ENCODE measurements around the gene SH3RF2. TPM values are rescaled to one million over a fixed set of nuclear protein-coding genes. Genes with fewer than 3 reads are reported as not detected.

The SH3RF2 gene
- total and polyA plus RNA-seq, 2 donors (not counting 3 experiments of a cell fraction or from before 2014, with no cell fraction given) = 0.54 to 0.84 TPM

DNA sequence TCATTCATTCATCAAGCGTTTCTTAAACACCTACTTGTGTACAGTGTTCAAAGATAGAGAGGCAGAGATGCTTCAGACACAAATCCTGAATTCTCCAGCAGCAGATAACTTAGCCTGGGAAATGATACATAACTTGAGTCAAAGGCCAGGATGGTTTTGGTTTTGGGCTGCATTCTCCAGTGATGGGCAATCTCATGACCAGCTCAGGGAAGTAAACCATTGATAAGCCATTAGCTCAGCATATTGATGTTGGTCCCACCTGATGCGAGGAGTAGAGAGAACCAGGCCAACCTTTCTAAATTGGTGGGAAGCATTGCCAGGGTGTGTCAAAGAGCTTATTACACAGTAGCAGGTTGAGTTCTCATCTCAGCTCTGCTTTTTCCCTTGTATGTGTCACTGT is 53.0 kb downstream of the SH3RF2 start:
- H3K79me2 ChIP-seq (ENCODE audit: control insufficient read depth, insufficient read depth, low read length) = no peaks in the 10 kb centered on the region
- H3K27me3 ChIP-seq (ENCODE audit: control insufficient read depth in 2 of 2, insufficient read depth in 2 of 2, low read length in 2 of 2) = peaks cover 3% of the 10 kb centered on the region in 2 experiments
- H3K27ac ChIP-seq (ENCODE audit: insufficient read depth, low read depth, low read length) = no peak overlapping the region
- no peak overlapping the region for H3K4me2 ChIP-seq (ENCODE audit: insufficient read depth, low read length)
- H3K9me1 ChIP-seq (replicated peaks; ENCODE audit: control insufficient read depth, extremely low read depth, insufficient read depth, low read length) = no peaks in the 10 kb centered on the region
- BruUV-seq (replicated peaks) = no TSS peak
- H3K4me1 ChIP-seq (ENCODE audit: control insufficient read depth, extremely low read depth, insufficient read depth, low read length) = no peaks in the 10 kb centered on the region
- intact Hi-C loops (cut with micrococcal nuclease) (no loop called here), dilution Hi-C loops (cut with MboI; ENCODE audit: extremely low pct_ligation_motif_present, low sequenced_read_pairs) (no loop called here)
- FAIRE-seq = no peak
- H3K36me3 ChIP-seq (ENCODE audit: control insufficient read depth in 2 of 2, extremely low read depth in 1 of 2, insufficient read depth in 2 of 2, low read length in 2 of 2) = no peaks in the 10 kb centered on the region
- TF ChIP-seq FOS (IDR thresholded peaks at IDR 0.05; ENCODE audit: borderline replicate concordance, insufficient read depth, low read length) (no peak), POLR2A (IDR thresholded peaks at IDR 0.05; ENCODE audit: low read depth, low read length) (no peak), EZH2 (IDR thresholded peaks at IDR 0.05; ENCODE audit: borderline replicate concordance, low read depth, low read length, severe bottlenecking) (no peak)
- no peak for DNase-seq (ENCODE audit: low read depth, low spot score)
- ChIA-PET POLR2A (no interaction called here), CTCF (interaction anchor here (2.3 kb wide), 1 partner anchor 9 kb away, joined by 12 read pairs; no protein-coding TSS in a partner anchor)
- H4K20me1 ChIP-seq (replicated peaks; ENCODE audit: control insufficient read depth, extremely low read depth, insufficient read depth, low read length) = no peaks in the 10 kb centered on the region
- H3K4me3 ChIP-seq (replicated peaks in 1 of 3; ENCODE audit: insufficient read depth in 1 of 3, low read depth in 1 of 3, low read length in 3 of 3) = no peak overlapping the region
- no peak overlapping the region for H2AFZ ChIP-seq (ENCODE audit: low read depth, low read length)
- H3K9me3 ChIP-seq (replicated peaks; ENCODE audit: control insufficient read depth, insufficient read depth, low read length) = no peaks in the 10 kb centered on the region
- no peak overlapping the region for H3K9ac ChIP-seq (replicated peaks; ENCODE audit: extremely low read depth, insufficient read depth, low read length)

DNA sequence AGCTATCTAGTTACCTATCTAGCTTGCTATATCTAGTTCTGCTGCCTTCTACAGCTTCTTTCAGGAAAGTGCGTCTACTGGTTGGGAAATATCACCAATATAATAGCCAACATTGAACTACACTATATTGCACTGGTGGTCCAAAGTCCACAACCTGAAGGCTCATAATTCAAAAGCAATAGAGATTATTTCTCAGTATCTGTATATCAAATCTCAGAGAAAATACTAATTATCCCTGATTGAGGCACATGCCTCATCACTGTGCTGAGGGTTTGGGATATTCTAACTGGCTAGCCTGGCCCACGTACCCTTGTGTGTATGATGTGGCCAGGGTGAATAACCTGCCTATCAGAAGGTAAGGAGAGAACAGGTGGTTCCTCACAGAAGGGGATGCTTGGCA is 53.8 kb downstream of the SH3RF2 start:
- BruUV-seq (replicated peaks) = no TSS peak
- no peak overlapping the region for H3K4me2 ChIP-seq (ENCODE audit: insufficient read depth, low read length)
- H3K27me3 ChIP-seq (ENCODE audit: control insufficient read depth in 2 of 2, insufficient read depth in 2 of 2, low read length in 2 of 2) = peaks cover 3% of the 10 kb centered on the region in 2 experiments
- no peaks in the 10 kb centered on the region for H4K20me1 ChIP-seq (replicated peaks; ENCODE audit: control insufficient read depth, extremely low read depth, insufficient read depth, low read length)
- DNase-seq (ENCODE audit: low read depth, low spot score) = no peak
- no peak overlapping the region for H3K9ac ChIP-seq (replicated peaks; ENCODE audit: extremely low read depth, insufficient read depth, low read length)
- dilution Hi-C loops (cut with MboI; ENCODE audit: extremely low pct_ligation_motif_present, low sequenced_read_pairs) = no loop called here
- POLR2A ChIA-PET = no interaction called here
- CTCF ChIA-PET = interaction anchor here (2.3 kb wide), 1 partner anchor 10 kb away, joined by 12 read pairs; no protein-coding TSS in a partner anchor
- intact Hi-C loops (cut with micrococcal nuclease) = no loop called here
- no peak overlapping the region for H3K4me3 ChIP-seq (replicated peaks in 1 of 3; ENCODE audit: insufficient read depth in 1 of 3, low read depth in 1 of 3, low read length in 3 of 3)
- H3K79me2 ChIP-seq (ENCODE audit: control insufficient read depth, insufficient read depth, low read length) = no peaks in the 10 kb centered on the region
- TF ChIP-seq POLR2A (IDR thresholded peaks at IDR 0.05; ENCODE audit: low read depth, low read length) (no peak), JUN (IDR thresholded peaks at IDR 0.05; ENCODE audit: borderline replicate concordance, insufficient read depth, insufficient read length, low read depth) (no peak), FOS (IDR thresholded peaks at IDR 0.05; ENCODE audit: borderline replicate concordance, insufficient read depth, low read length) (no peak), POLR2AphosphoS5 (IDR thresholded peaks at IDR 0.05; ENCODE audit: insufficient read depth, low read depth, low read length) (no peak), EZH2 (IDR thresholded peaks at IDR 0.05; ENCODE audit: borderline replicate concordance, low read depth, low read length, severe bottlenecking) (no peak)
- H3K9me1 ChIP-seq (replicated peaks; ENCODE audit: control insufficient read depth, extremely low read depth, insufficient read depth, low read length) = no peaks in the 10 kb centered on the region
- FAIRE-seq = no peak
- no peaks in the 10 kb centered on the region for H3K9me3 ChIP-seq (replicated peaks; ENCODE audit: control insufficient read depth, insufficient read depth, low read length)
- no peak overlapping the region for H3K27ac ChIP-seq (ENCODE audit: insufficient read depth, low read depth, low read length)
- no peak overlapping the region for H2AFZ ChIP-seq (ENCODE audit: low read depth, low read length)
- no peaks in the 10 kb centered on the region for H3K36me3 ChIP-seq (ENCODE audit: control insufficient read depth in 2 of 2, extremely low read depth in 1 of 2, insufficient read depth in 2 of 2, low read length in 2 of 2)
- no peaks in the 10 kb centered on the region for H3K4me1 ChIP-seq (ENCODE audit: control insufficient read depth, extremely low read depth, insufficient read depth, low read length)
